Measurements from ENCODE around the gene DUSP16.
"Not testable (repeated sequence)": the region's sequence is repeated elsewhere in the genome, so short reads cannot be mapped to it uniquely, and the experiment has no call there.

DUSP16 gene

GRCh38 chr12:12474931-12475795 is 87.5 kb downstream of the DUSP16 start:
- Histone ChIP-seq H3K9ac (ENCODE audit: low read length) (no peak overlapping the region), H3K36me3 (ENCODE audit: control insufficient read depth, insufficient read depth, low read length, severe bottlenecking) (peaks cover 31% of the 10 kb centered on the region)
- DNase-seq (ENCODE audit: low read depth), result no peak

GRCh38 chr12:12474471-12474928 is 88.2 kb downstream of the DUSP16 start:
- no peak for DNase-seq (ENCODE audit: low read depth)
- H3K27me3 ChIP-seq (replicated peaks; ENCODE audit: control insufficient read depth, insufficient read depth, low read length), result no peaks in the 10 kb centered on the region
- no peak overlapping the region for H3K9ac ChIP-seq (ENCODE audit: low read length)
- no peak overlapping the region for H3K4me3 ChIP-seq (ENCODE audit: low read length)
- peaks cover 4% of the 10 kb centered on the region for H3K4me1 ChIP-seq (ENCODE audit: control insufficient read depth, insufficient read depth, low read length)
- peaks cover 28% of the 10 kb centered on the region for H3K36me3 ChIP-seq (ENCODE audit: control insufficient read depth, insufficient read depth, low read length, severe bottlenecking)
- no peaks in the 10 kb centered on the region for H3K9me3 ChIP-seq (ENCODE audit: control insufficient read depth, low read length)

More at GRCh38 chr12:12474931-12475795, 87.5 kb downstream of the DUSP16 start:
- no peaks in the 10 kb centered on the region for H3K9me3 ChIP-seq (ENCODE audit: control insufficient read depth, low read length)
- H3K4me1 ChIP-seq (ENCODE audit: control insufficient read depth, insufficient read depth, low read length), result no peaks in the 10 kb centered on the region
- no peak overlapping the region for H3K4me3 ChIP-seq (ENCODE audit: low read length)
- H3K27me3 ChIP-seq (replicated peaks; ENCODE audit: control insufficient read depth, insufficient read depth, low read length), result no peaks in the 10 kb centered on the region

DNA sequence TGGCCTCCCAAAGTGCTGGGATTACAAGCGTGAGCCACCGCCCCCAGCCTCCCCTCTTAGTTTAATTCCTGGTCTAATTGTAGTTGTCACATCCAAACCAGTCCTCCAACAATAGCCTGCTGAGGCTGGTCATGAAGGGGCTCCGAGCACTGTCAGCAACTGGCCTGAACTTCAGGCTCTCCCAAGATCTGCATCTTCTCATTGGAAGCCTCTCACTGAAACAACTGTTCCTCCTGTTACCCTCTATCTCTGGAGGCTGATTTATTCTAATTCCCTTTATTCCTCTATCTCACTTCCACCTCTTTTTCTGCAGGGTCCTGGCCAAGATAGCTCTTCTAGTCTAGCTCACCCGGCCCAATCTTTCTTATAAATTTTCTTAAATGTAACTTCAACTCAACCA is 89.4 kb downstream of the DUSP16 start:
- Histone ChIP-seq H3K9me3 (ENCODE audit: control insufficient read depth, low read length) (no peaks in the 10 kb centered on the region), H3K9ac (ENCODE audit: low read length) (no peak overlapping the region), H3K36me3 (ENCODE audit: control insufficient read depth, insufficient read depth, low read length, severe bottlenecking) (peaks cover 21% of the 10 kb centered on the region), H3K4me1 (ENCODE audit: control insufficient read depth, insufficient read depth, low read length) (peaks cover 15% of the 10 kb centered on the region), H3K4me3 (ENCODE audit: low read length) (no peak overlapping the region), H3K27me3 (replicated peaks; ENCODE audit: control insufficient read depth, insufficient read depth, low read length) (no peaks in the 10 kb centered on the region)
- DNase-seq (ENCODE audit: low read depth), result no peak

GRCh38 chr12:12471982-12472961 is 90.4 kb downstream of the DUSP16 start:
- DNase-seq (ENCODE audit: low read depth); H3K27me3 ChIP-seq (replicated peaks; ENCODE audit: control insufficient read depth, insufficient read depth, low read length): not testable (repeated sequence)

GRCh38 chr12:12470751-12471306 is 91.8 kb downstream of the DUSP16 start:
- Histone ChIP-seq H3K4me3 (ENCODE audit: low read length) (no peak overlapping the region), H3K4me1 (ENCODE audit: control insufficient read depth, insufficient read depth, low read length) (peaks cover 27% of the 10 kb centered on the region), H3K27me3 (replicated peaks; ENCODE audit: control insufficient read depth, insufficient read depth, low read length) (no peaks in the 10 kb centered on the region), H3K9me3 (ENCODE audit: control insufficient read depth, low read length) (no peaks in the 10 kb centered on the region), H3K9ac (ENCODE audit: low read length) (no peak overlapping the region), H3K36me3 (ENCODE audit: control insufficient read depth, insufficient read depth, low read length, severe bottlenecking) (peaks cover 5% of the 10 kb centered on the region)
- no peak for DNase-seq (ENCODE audit: low read depth)

More at GRCh38 chr12:12471982-12472961, 90.4 kb downstream of the DUSP16 start:
- peaks cover 25% of the 10 kb centered on the region for H3K4me1 ChIP-seq (ENCODE audit: control insufficient read depth, insufficient read depth, low read length)
- not testable (repeated sequence) for H3K9me3 ChIP-seq (ENCODE audit: control insufficient read depth, low read length); H3K4me3 ChIP-seq (ENCODE audit: low read length); H3K9ac ChIP-seq (ENCODE audit: low read length)
- H3K36me3 ChIP-seq (ENCODE audit: control insufficient read depth, insufficient read depth, low read length, severe bottlenecking), result peaks cover 15% of the 10 kb centered on the region

GRCh38 chr12:12469386-12469785 is 93.3 kb downstream of the DUSP16 start:
- Histone ChIP-seq H3K27me3 (replicated peaks; ENCODE audit: control insufficient read depth, insufficient read depth, low read length) (no peaks in the 10 kb centered on the region), H3K36me3 (ENCODE audit: control insufficient read depth, insufficient read depth, low read length, severe bottlenecking) (no peaks in the 10 kb centered on the region), H3K4me3 (ENCODE audit: low read length) (no peak overlapping the region), H3K9ac (ENCODE audit: low read length) (no peak overlapping the region), H3K4me1 (ENCODE audit: control insufficient read depth, insufficient read depth, low read length) (peaks cover 27% of the 10 kb centered on the region), H3K9me3 (ENCODE audit: control insufficient read depth, low read length) (no peaks in the 10 kb centered on the region)
- no peak for DNase-seq (ENCODE audit: low read depth)

DNA sequence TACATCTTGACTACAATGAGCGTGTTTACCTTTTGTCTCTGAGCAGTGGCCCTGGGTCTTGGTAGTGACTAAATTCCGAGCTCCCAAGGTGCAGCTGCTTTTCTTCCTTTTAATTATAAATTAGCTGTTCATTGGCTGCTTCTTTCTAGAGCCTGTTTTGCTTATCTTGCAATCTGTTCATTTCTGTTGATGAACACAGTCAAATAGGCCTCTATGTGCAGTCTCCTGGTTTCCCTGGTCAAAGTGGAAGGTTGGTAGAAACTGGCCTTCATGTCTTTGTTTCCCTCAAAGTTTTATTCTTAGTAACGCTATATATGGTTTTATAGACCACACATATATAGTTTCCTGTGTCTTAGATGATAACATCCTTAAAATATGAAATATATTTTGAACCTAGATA is 94.1 kb downstream of the DUSP16 start:
- H3K36me3 ChIP-seq (ENCODE audit: control insufficient read depth, insufficient read depth, low read length, severe bottlenecking), result no peaks in the 10 kb centered on the region
- H3K9me3 ChIP-seq (ENCODE audit: control insufficient read depth, low read length), result no peaks in the 10 kb centered on the region
- no peak for DNase-seq (ENCODE audit: low read depth)
- H3K4me1 ChIP-seq (ENCODE audit: control insufficient read depth, insufficient read depth, low read length), result peaks cover 27% of the 10 kb centered on the region
- H3K27me3 ChIP-seq (replicated peaks; ENCODE audit: control insufficient read depth, insufficient read depth, low read length), result no peaks in the 10 kb centered on the region
- no peak overlapping the region for H3K9ac ChIP-seq (ENCODE audit: low read length)
- no peak overlapping the region for H3K4me3 ChIP-seq (ENCODE audit: low read length)

- no peak overlapping the region for H3K4me3 ChIP-seq (ENCODE audit: low read length)
- no peaks in the 10 kb centered on the region for H3K36me3 ChIP-seq (ENCODE audit: control insufficient read depth, insufficient read depth, low read length, severe bottlenecking)
- H3K9me3 ChIP-seq (ENCODE audit: control insufficient read depth, low read length), result no peaks in the 10 kb centered on the region
- peaks cover 27% of the 10 kb centered on the region for H3K4me1 ChIP-seq (ENCODE audit: control insufficient read depth, insufficient read depth, low read length)
- DNase-seq (ENCODE audit: low read depth), result no peak
- H3K27me3 ChIP-seq (replicated peaks; ENCODE audit: control insufficient read depth, insufficient read depth, low read length), result no peaks in the 10 kb centered on the region
- H3K9ac ChIP-seq (ENCODE audit: low read length), result peak overlapping the region; percentile 13
Observed at GRCh38 chr12:12467688-12468261, 94.9 kb downstream of the DUSP16 start.

GRCh38 chr12:12467264-12467663 is 95.4 kb downstream of the DUSP16 start:
- DNase-seq (ENCODE audit: low read depth), result no peak
- H3K9me3 ChIP-seq (ENCODE audit: control insufficient read depth, low read length), result no peaks in the 10 kb centered on the region
- H3K4me3 ChIP-seq (ENCODE audit: low read length), result no peak overlapping the region
- peaks cover 27% of the 10 kb centered on the region for H3K4me1 ChIP-seq (ENCODE audit: control insufficient read depth, insufficient read depth, low read length)
- H3K27me3 ChIP-seq (replicated peaks; ENCODE audit: control insufficient read depth, insufficient read depth, low read length), result no peaks in the 10 kb centered on the region
- H3K36me3 ChIP-seq (ENCODE audit: control insufficient read depth, insufficient read depth, low read length, severe bottlenecking), result no peaks in the 10 kb centered on the region
- H3K9ac ChIP-seq (ENCODE audit: low read length), result no peak overlapping the region

- Histone ChIP-seq H3K9me3 (ENCODE audit: control insufficient read depth, low read length) (no peaks in the 10 kb centered on the region), H3K9ac (ENCODE audit: low read length) (no peak overlapping the region), H3K27me3 (replicated peaks; ENCODE audit: control insufficient read depth, insufficient read depth, low read length) (no peaks in the 10 kb centered on the region), H3K4me3 (ENCODE audit: low read length) (no peak overlapping the region), H3K36me3 (ENCODE audit: control insufficient read depth, insufficient read depth, low read length, severe bottlenecking) (no peaks in the 10 kb centered on the region), H3K4me1 (ENCODE audit: control insufficient read depth, insufficient read depth, low read length) (peaks cover 27% of the 10 kb centered on the region)
- DNase-seq (ENCODE audit: low read depth), result no peak
Observed at GRCh38 chr12:12466157-12466556, 96.5 kb downstream of the DUSP16 start.

Data from adipocyte (in vitro differentiated cells).